Activated naive CD4-positive, alpha-beta T cell treated with Interleukin-2 at 50 U/mL for 16 hours (primary cell): ENCODE data around the gene IMMP2L.
"Not testable (repeated sequence)": the region's sequence is repeated elsewhere in the genome, so short reads cannot be mapped to it uniquely, and the experiment has no call there.

Experiments used
- DNase-seq: peaks from one replicate; pipeline ENCODE4 v3.0.0-alpha.2; 2020

Gene IMMP2L

GRCh38 chr7:111256391-111256790, 305.9 kb downstream of the IMMP2L start:
- no peak for DNase-seq

- DNase-seq, result no peak
Measured at GRCh38 chr7:111255576-111255975, 306.7 kb downstream of the IMMP2L start.

- not testable (repeated sequence) for DNase-seq
Measured at GRCh38 chr7:111251365-111251764, 310.9 kb downstream of the IMMP2L start.

- DNase-seq, result not testable (repeated sequence)
Measured at GRCh38 chr7:111249807-111250206, 312.5 kb downstream of the IMMP2L start.

GRCh38 chr7:111242141-111242755, 320.0 kb downstream of the IMMP2L start:
- DNase-seq, result no peak

GRCh38 chr7:111240371-111240770, 321.9 kb downstream of the IMMP2L start:
- no peak for DNase-seq

GRCh38 chr7:111239437-111239836, 322.9 kb downstream of the IMMP2L start:
- no peak for DNase-seq

GRCh38 chr7:111238886-111239285, 323.4 kb downstream of the IMMP2L start:
- no peak for DNase-seq

- no peak for DNase-seq
Measured at GRCh38 chr7:111235709-111236108, 326.6 kb downstream of the IMMP2L start.

- DNase-seq, result no peak
Measured at GRCh38 chr7:111232249-111233084, 329.8 kb downstream of the IMMP2L start.

- DNase-seq, result no peak
Measured at GRCh38 chr7:111229916-111230315, 332.4 kb downstream of the IMMP2L start.

GRCh38 chr7:111229181-111229740, 333.0 kb downstream of the IMMP2L start:
- DNase-seq, result no peak

GRCh38 chr7:111228437-111228836, 333.9 kb downstream of the IMMP2L start:
- DNase-seq, result no peak

GRCh38 chr7:111226800-111227199, 335.5 kb downstream of the IMMP2L start:
- no peak for DNase-seq

- no peak for DNase-seq
Measured at GRCh38 chr7:111224354-111225231, 337.7 kb downstream of the IMMP2L start.

- no peak for DNase-seq
Measured at GRCh38 chr7:111223802-111224253, 338.5 kb downstream of the IMMP2L start.

- DNase-seq, result no peak
Measured at GRCh38 chr7:111215550-111215949, 346.7 kb downstream of the IMMP2L start.

- DNase-seq, result no peak
Measured at GRCh38 chr7:111212857-111213523, 349.3 kb downstream of the IMMP2L start.

GRCh38 chr7:111210996-111211395, 351.3 kb downstream of the IMMP2L start:
- DNase-seq, result no peak

- no peak for DNase-seq
Measured at GRCh38 chr7:111210043-111210442, 352.2 kb downstream of the IMMP2L start.

GRCh38 chr7:111205251-111205650, 357.0 kb downstream of the IMMP2L start:
- DNase-seq, result no peak

- DNase-seq, result no peak
Measured at GRCh38 chr7:111202321-111202720, 360.0 kb downstream of the IMMP2L start.
